Mucosa of descending colon (tissue), 3 donors: ENCODE results near the gene THAP8. TPM values are rescaled to one million over a fixed set of nuclear protein-coding genes. Genes with fewer than 3 reads are reported as not detected.

Source experiments
- ATAC-seq: fragments of 200-7000 bp; cut with Tn5 transposase; one replicate; pipeline ENCODE4 v1.9.1; 2020; ENCODE audit warnings: mild to moderate bottlenecking, moderate library complexity
- DNase-seq, 3 donors: peaks; one replicate each; pipeline ENCODE4 v3.0.0-alpha.2; 2020
- H3K36me3 ChIP-seq: fragments of 200-600 bp; one replicate; pipeline ENCODE4 v1.8.0; 2021; ENCODE audit warnings: low read depth, mild to moderate bottlenecking
- H3K4me1 ChIP-seq: fragments of 200-600 bp; one replicate; pipeline ENCODE4 v1.8.0; 2021; ENCODE audit warnings: low read depth, mild to moderate bottlenecking
- H3K4me3 ChIP-seq: fragments of 200-600 bp; one replicate; pipeline ENCODE4 v1.8.0; 2021; ENCODE audit warnings: mild to moderate bottlenecking
- H3K9me3 ChIP-seq: fragments of 200-600 bp; one replicate; pipeline ENCODE4 v1.8.0; 2021; ENCODE audit warnings: mild to moderate bottlenecking
- intact Hi-C, 2 donors: fragments of 100-400 bp; cut with DNase I in 1 of 2; cut with micrococcal nuclease in 1 of 2; formaldehyde crosslinking; loops; one replicate each; pipeline versions ENCODE4 v1.11.0 to v1.11.1; 2022; cut with DNase I, micrococcal nuclease
- total RNA-seq, 3 donors: library from RNA; stranded (reverse); fragmentation: NEBNext Ultra II Directional in 2 of 3; extraction: Animal tissue kit (Norgen Biotek cat#: 25700) in 2 of 3; gene quantifications; one replicate each; pipeline versions ENCODE4 v1.2.1 to v1.2.4, GENCODE V29; 2021 to 2023
- TF ChIP-seq, protein P1 (sequence below): fragments of 200-600 bp; IDR thresholded peaks from one replicate; pipeline ENCODE4 v1.8.0; 2022; ENCODE audit warnings: antibody characterized with exemption, mild to moderate bottlenecking
- donor health status: DM: no; HTN: no; CAD: no; lungs with moderate emphysema.
- donor health status: DM: no; HTN: no; CAD: no.
- donor health status: DM: no; HTN: yes; CAD: no.

The THAP8 gene
- total RNA-seq, 3 donors from 2014 or later, result 3.7 to 10.1 (median 4.4) TPM

DNA sequence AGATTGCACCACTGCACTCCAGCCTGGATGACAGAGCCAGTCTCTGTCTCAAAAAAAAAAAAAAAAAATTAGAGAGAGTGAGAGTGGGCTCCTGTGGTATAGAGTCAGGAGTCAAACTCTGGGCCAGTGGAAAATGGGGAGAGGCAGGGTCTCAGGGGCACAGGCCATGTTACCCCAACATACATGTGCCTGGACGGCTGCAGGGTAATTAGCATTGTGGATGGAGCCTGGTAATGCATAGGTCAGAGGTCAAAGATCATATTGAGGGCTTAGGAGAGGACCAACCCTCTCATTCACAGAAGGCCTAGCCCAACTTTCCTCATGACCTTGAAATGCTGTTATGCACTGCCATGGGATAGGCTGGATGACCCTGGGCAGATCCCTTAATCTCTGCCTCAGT lies 28.5 kb downstream of the THAP8 start:
- H3K36me3 ChIP-seq, result no peaks in the 10 kb centered on the region
- no peak overlapping the region for H3K4me3 ChIP-seq
- TF ChIP-seq, protein P1, sequence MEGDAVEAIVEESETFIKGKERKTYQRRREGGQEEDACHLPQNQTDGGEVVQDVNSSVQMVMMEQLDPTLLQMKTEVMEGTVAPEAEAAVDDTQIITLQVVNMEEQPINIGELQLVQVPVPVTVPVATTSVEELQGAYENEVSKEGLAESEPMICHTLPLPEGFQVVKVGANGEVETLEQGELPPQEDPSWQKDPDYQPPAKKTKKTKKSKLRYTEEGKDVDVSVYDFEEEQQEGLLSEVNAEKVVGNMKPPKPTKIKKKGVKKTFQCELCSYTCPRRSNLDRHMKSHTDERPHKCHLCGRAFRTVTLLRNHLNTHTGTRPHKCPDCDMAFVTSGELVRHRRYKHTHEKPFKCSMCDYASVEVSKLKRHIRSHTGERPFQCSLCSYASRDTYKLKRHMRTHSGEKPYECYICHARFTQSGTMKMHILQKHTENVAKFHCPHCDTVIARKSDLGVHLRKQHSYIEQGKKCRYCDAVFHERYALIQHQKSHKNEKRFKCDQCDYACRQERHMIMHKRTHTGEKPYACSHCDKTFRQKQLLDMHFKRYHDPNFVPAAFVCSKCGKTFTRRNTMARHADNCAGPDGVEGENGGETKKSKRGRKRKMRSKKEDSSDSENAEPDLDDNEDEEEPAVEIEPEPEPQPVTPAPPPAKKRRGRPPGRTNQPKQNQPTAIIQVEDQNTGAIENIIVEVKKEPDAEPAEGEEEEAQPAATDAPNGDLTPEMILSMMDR, result no peak
- no peaks in the 10 kb centered on the region for H3K9me3 ChIP-seq
- no peaks in the 10 kb centered on the region for H3K4me1 ChIP-seq
- ATAC-seq (no peak), DNase-seq (no peak)
- intact Hi-C loops, result no loop called here

DNA sequence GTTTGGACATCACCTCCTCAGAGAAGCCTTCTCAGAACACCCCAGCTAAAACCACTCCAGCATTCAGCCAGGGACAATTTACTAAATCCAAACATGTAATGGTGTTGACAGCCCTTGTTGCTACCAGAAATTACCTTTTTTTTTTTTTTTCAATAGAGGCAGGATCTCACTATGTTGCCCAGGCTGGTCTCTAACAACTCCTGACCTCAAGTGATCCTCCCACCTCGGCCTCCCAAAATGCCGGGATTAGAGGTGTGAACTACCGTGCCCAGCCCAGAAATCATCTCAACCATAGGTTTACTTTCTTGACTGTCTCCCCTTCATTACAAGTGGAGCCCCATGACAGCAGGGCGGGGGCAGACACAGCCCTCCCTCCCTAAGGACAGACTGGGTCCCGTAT lies 30.7 kb downstream of the THAP8 start:
- ATAC-seq (no peak), DNase-seq (no peak)
- TF ChIP-seq, protein P1, result no peak
- Histone ChIP-seq H3K36me3 (no peaks in the 10 kb centered on the region), H3K4me1 (no peaks in the 10 kb centered on the region), H3K9me3 (no peaks in the 10 kb centered on the region), H3K4me3 (no peak overlapping the region)
- intact Hi-C loops, result no loop called here

DNA sequence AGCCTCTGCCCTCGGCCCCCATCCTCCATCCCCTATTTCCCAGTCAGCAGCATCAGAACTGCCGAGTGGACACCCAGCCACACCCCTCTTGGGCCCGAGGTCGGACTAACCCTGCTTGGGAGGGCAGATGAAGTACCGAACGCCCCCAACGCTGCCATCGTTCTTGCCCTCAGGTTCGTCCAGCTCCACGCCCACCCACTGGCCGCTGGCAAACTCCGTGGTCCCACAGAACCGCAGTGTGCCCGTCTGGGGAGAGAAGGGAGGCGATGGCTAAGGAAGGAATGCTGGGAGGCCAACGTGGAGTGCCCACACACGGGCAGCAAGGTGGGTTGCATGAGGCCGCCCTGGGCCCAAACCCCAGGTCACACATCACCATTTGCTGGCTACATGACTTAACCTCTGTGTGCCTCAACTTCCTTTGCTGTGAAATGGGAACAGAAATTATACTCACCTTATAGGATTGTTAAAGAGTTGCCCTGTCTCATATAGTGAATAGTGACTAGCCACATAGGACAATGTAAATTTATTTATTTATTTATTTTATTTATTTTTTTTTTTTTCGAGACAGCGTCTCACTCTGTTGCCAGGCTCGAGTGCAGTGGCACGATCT lies 34.9 kb downstream of the THAP8 start:
- intact Hi-C loops, result no loop called here
- TF ChIP-seq, protein P1, result no peak
- DNase-seq, result no peak
- Histone ChIP-seq H3K4me1 (peaks cover 3% of the 10 kb centered on the region), H3K4me3 (no peak overlapping the region), H3K9me3 (no peaks in the 10 kb centered on the region), H3K36me3 (no peaks in the 10 kb centered on the region)
- no peak for ATAC-seq

GRCh38 chr19:36014012-36014924 lies 39.8 kb downstream of the THAP8 start, which contains the start of gene ALKBH6:
Gene ALKBH6 (minus strand): TSS chr19:36014213. CDS start chr19:36013397, 816 bp downstream.
- peak within 1 kb of the TSS; percentile 42 for H3K4me3 ChIP-seq
- H3K9me3 ChIP-seq, result no peaks in the 10 kb centered on the region
- DNase-seq (peak; percentile 100), ATAC-seq (peak; percentile 98)
- H3K36me3 ChIP-seq, result no peaks in the 10 kb centered on the region
- TF ChIP-seq, protein P1, result no peak
- intact Hi-C loops, result no loop called here
- H3K4me1 ChIP-seq, result peaks cover 12% of the 10 kb centered on the region

DNA sequence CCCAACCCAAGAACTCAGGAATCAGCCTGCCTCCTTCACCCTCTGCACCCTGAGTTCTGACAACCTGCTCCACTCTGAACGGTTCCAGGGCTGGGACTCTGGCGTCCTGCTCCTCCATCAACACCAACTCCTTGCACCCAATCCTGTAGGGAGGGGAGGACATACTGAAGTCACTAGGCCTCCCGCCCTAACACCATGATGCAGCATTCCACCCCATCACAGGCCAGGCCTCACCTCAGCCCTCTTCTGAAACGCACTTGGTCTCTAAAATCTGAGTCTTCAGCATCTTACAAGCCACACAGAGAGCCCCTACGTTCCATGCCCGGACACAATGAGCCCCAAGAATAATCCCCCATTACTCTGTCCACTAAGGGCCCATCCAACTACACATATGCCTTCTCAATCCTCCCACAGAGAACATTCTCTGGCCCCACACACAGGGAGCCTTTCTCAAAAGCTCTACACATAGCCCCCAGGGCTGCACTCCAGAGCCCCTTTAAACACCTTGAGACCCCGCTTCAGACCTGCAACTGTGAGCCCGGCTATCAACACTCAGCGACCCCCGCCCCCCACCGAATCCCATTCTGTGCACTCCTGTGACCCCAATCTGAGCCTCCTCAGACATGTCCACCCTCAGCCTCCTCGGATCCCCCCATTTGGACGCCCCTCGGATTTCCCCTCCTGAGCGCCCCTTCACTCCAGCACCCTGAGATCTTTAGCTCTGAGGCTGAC lies 40.6 kb downstream of the THAP8 start:
- DNase-seq (peak; percentile 31 to 59 (median 50)), ATAC-seq (no peak)
- Histone ChIP-seq H3K9me3 (no peaks in the 10 kb centered on the region), H3K4me1 (peaks cover 19% of the 10 kb centered on the region), H3K36me3 (no peaks in the 10 kb centered on the region), H3K4me3 (peak overlapping the region; percentile 42)
- TF ChIP-seq, protein P1, result no peak
- intact Hi-C loops, result no loop called here
